ENCODE results near the gene TAL2.
"Not testable (repeated sequence)": the region's sequence is repeated elsewhere in the genome, so short reads cannot be mapped to it uniquely, and the experiment has no call there.

Gene TAL2

GRCh38 chr9:105676351-105676923 lies 14.2 kb downstream of the TAL2 start:
- DNase-seq (ENCODE audit: low read depth in 2 of 2) = no peak

GRCh38 chr9:105678163-105678562 lies 15.9 kb downstream of the TAL2 start:
- no peak for DNase-seq (ENCODE audit: low read depth in 2 of 2)

GRCh38 chr9:105678781-105679180 lies 16.5 kb downstream of the TAL2 start:
- no peak for DNase-seq (ENCODE audit: low read depth in 2 of 2)

GRCh38 chr9:105679257-105680022 lies 17.2 kb downstream of the TAL2 start:
- no peak for DNase-seq (ENCODE audit: low read depth in 2 of 2)

GRCh38 chr9:105681313-105681712 lies 19.1 kb downstream of the TAL2 start:
- no peak for DNase-seq (ENCODE audit: low read depth in 2 of 2)

GRCh38 chr9:105681724-105682123 lies 19.5 kb downstream of the TAL2 start:
- no peak for DNase-seq (ENCODE audit: low read depth in 2 of 2)

- DNase-seq (ENCODE audit: low read depth in 2 of 2) = no peak
Measured at GRCh38 chr9:105683688-105684275, 21.5 kb downstream of the TAL2 start.

- no peak for DNase-seq (ENCODE audit: low read depth in 2 of 2)
Measured at GRCh38 chr9:105686936-105687335, 24.7 kb downstream of the TAL2 start.

GRCh38 chr9:105690742-105691141 lies 28.5 kb downstream of the TAL2 start:
- no peak for DNase-seq (ENCODE audit: low read depth in 2 of 2)

- DNase-seq (ENCODE audit: low read depth in 2 of 2) = no peak
Measured at GRCh38 chr9:105693435-105694189, 31.4 kb downstream of the TAL2 start.

GRCh38 chr9:105694190-105694847 lies 32.1 kb downstream of the TAL2 start, which contains the start of gene TMEM38B:
TSS of gene TMEM38B (plus strand) at chr9:105694541. CDS start at chr9:105694661, 120 bp downstream.
- DNase-seq (ENCODE audit: low read depth in 2 of 2) = peak; percentile 39 to 64

GRCh38 chr9:105694848-105695581 lies 32.8 kb downstream of the TAL2 start:
- peak; percentile 14 to 18 for DNase-seq (ENCODE audit: low read depth in 2 of 2)

GRCh38 chr9:105696219-105696793 lies 34.0 kb downstream of the TAL2 start:
- no peak for DNase-seq (ENCODE audit: low read depth in 2 of 2)

- DNase-seq (ENCODE audit: low read depth in 2 of 2) = no peak
Measured at GRCh38 chr9:105697871-105698270, 35.6 kb downstream of the TAL2 start.

- no peak for DNase-seq (ENCODE audit: low read depth in 2 of 2)
Measured at GRCh38 chr9:105698348-105698870, 36.2 kb downstream of the TAL2 start.

- DNase-seq (ENCODE audit: low read depth in 2 of 2) = no peak
Measured at GRCh38 chr9:105700668-105701067, 38.4 kb downstream of the TAL2 start.

- DNase-seq (ENCODE audit: low read depth in 2 of 2) = no peak
Measured at GRCh38 chr9:105701145-105701544, 38.9 kb downstream of the TAL2 start.

- DNase-seq (ENCODE audit: low read depth in 2 of 2) = no peak
Measured at GRCh38 chr9:105702207-105702606, 40.0 kb downstream of the TAL2 start.

GRCh38 chr9:105703638-105704037 lies 41.4 kb downstream of the TAL2 start:
- not testable (repeated sequence) for DNase-seq (ENCODE audit: low read depth in 2 of 2)

GRCh38 chr9:105706156-105706555 lies 43.9 kb downstream of the TAL2 start:
- DNase-seq (ENCODE audit: low read depth in 2 of 2) = no peak
